DMS 273 treated with DMSO at 0.1 percent for 48 hours (cell line): ENCODE data around the gene STPG4.

Experiments used
- DNase-seq: peaks from one replicate; lab custom pipeline; 2025; lab: John Stamatoyannopoulos, UW

The STPG4 gene

GRCh38 chr2:47070920-47071824 lies 83.9 kb downstream of the STPG4 start:
- no peak for DNase-seq

DNA sequence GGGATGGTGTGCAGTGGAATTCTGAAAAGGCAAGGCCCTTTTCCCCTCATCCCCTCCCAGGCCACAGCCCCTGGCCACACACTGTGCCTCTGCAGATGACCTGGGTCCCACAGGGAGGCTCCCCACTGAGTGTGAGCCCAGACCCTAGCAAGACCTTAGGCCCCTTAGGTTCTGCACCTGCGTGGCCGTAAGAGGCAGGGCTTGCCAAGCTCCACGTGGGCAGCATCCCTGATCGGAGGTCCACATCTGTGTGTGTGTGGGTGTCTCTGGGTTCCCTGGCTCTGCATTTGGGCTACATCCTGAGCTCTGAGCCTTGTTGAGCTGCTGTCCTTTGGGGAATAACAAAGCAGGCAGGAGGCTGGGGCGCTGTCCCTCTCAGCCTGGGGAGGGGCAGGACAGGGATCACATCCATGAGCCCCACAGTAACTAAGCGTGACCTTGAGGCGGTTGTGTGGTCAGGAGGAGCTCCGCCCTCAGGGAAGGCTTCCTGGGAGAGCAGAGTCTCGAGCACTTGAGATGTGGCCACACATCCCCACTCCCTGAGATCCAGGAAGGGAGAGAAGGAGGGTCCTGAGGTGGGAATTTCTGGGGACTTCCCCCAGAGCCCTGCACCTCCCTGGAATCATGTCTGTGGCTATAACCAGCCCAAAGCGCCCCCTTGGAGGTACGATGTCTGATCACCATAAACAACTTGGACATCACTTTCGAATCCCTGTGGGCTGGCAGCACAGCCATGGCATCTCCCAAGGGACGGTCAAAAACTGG lies 84.8 kb downstream of the STPG4 start:
- no peak for DNase-seq

- DNase-seq: no peak
Measured at GRCh38 chr2:47069628-47070154, 85.4 kb downstream of the STPG4 start.

DNA sequence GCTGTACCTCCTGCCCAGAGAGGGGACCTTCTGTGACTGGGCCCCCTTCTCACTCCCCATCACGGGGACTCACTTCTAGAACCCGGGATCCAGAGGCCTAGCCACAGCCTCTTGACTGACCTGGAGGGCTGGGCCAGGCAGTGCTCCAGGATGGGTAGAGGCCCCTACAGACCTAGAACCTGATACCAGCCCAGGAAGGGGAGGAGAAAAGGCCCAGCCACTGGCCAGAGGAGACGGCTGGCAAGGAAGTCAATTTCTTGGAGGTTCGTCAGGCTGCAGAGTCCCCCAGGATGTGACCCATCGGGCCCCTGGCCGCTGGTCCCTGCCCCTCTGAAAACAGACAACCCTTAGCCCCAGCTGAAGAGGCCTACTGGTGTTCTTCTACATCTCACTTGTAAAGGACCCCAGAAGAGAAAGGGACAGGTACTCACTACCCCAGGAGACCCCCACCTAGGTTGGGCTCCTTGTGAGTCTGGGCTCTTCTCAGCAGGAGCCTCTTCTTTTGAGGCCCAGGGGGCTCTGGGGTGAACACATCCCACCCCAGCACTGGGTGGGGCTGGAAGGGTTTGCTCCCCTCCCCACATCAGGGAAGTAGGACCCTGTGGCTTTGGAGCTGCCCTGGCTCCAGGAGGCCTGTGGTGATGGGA lies 86.0 kb downstream of the STPG4 start:
- no peak for DNase-seq

GRCh38 chr2:47067788-47068407 lies 87.2 kb downstream of the STPG4 start:
- no peak for DNase-seq

DNA sequence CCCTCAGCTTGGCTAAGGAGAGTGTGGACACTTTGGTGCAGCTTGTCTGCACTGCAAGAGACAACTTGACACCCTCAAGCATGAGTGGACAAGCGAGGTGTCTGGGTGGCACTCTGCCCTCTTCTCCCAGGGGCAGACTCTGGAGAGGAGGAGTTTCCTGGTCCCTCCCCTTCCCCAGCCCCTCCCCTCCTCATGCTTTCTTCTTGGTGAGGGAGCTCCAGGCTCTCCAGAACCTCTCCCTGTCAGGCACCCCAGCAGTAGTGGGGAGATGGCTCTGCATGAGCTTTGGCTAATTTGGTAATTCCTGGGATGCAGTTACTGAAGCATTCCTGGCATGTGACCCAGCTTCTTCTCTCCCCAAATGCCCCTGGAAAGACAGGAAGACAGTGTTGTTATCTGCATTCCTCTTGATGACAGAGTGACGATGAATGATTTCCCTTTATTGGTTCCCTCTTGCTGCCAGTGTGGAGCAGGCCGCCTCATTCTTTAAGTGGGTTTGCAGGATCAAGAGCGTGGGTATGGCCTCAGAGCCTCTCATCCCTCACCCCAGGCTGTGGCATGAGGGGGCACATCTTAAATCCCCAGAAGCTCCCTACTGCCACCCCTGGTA lies 89.2 kb downstream of the STPG4 start:
- DNase-seq: no peak

GRCh38 chr2:47065343-47065742 lies 89.8 kb downstream of the STPG4 start:
- DNase-seq: no peak

DNA sequence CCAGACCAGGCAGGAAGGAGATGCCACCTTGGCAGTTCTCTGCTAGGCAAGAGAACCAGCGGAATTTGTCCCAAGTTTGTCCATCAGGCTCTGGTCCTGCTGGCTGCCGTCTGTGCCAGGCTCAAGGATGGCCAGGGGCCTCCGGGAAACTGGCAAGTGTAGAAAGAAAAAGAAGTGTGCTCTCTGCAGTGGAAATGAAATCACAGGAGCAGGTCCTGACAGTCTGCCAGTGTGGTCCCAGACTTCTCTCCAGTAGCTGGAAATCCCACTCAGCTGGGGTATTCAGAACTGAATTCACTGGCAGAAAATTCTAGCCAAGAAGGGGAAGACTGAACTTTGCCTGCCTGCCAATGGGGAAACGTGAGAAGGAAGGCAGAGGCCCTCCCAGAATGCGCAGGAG lies 91.0 kb downstream of the STPG4 start:
- DNase-seq: no peak

DNA sequence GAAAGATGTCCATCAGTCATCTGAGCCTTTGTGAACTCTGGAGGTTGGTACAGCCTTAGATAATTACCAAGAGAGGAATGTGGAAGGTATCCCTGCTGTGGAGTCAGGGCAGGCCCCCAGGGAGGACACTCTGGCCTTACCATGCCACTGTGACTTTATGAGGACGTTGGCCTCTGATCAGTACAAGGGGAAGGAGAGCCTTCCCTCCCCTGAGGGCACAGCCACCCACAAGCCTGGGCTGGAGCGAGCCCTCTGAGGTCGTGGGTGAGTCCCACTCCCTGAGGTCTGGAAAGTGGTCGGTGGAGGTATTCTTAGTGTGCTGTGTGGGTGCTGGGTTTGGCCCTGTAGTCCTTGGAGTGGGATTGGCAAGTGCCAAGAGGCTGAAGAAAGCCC lies 91.6 kb downstream of the STPG4 start:
- DNase-seq: no peak

- DNase-seq: no peak
Measured at GRCh38 chr2:47062681-47063537, 92.2 kb downstream of the STPG4 start.

DNA sequence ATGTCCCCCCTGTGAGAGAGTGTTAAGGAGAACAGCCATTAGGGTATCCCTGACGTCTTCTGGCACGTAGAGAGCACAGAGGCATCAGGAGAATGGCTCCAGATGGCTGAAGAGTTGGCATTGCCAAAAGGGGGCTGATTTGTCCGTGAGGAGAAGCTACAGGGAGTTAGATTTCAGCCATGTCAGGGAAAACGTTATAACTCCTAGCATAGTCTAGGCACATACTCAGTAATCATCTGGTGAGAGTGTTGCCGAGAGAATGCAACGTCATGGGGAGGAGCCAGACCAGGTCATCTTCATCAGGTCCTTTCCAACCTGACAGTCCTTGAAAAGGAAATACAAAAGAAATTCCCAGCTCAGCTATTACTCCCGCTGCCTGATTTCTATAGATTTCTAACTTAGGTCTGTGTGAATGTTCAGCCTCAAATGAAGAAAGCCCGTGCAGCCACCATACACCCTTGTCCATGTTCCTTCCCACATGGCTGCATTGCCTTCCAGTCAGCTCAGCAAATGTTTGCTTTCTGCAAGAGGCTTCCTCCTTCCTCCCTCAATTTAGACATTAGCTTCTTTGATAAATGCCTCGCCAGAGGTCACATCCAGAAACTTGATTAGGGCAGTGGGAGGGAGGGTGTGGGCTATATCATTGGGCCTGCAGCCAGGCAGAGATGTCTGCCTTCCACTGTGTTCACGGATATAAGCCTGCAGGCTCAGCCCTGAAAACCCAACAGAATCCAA lies 93.0 kb downstream of the STPG4 start:
- DNase-seq: peak; percentile 40

DNA sequence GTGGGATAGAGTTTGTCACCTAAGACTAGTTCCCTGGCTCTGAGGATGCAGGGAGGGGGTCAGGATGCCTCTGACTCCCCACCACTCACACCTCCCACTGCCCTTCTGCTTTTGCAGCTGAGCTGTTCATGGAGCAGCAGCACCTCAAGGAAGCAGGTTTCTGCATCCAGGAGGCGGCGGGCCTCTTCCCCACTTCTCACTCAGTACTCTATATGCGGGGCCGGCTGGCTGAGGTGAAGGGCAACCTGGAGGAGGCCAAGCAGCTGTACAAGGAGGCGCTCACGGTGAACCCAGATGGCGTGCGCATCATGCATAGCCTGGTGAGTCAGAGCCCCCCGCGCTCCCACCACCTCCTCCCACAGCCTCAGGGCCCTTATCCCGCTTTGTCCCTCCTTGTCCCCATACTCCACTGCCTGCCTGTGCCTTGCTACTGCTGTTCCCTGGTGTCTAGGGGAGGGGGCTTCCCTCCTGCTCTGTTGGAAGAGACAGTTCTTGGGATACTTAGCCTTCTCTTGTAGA lies 94.4 kb downstream of the STPG4 start:
- DNase-seq: no peak

- DNase-seq: peak; percentile 71
Measured at GRCh38 chr2:47058003-47058931, 96.8 kb downstream of the STPG4 start.

- DNase-seq: no peak
Measured at GRCh38 chr2:47057687-47058002, 97.5 kb downstream of the STPG4 start.

- DNase-seq: no peak
Measured at GRCh38 chr2:47056868-47057686, 98.0 kb downstream of the STPG4 start.

DNA sequence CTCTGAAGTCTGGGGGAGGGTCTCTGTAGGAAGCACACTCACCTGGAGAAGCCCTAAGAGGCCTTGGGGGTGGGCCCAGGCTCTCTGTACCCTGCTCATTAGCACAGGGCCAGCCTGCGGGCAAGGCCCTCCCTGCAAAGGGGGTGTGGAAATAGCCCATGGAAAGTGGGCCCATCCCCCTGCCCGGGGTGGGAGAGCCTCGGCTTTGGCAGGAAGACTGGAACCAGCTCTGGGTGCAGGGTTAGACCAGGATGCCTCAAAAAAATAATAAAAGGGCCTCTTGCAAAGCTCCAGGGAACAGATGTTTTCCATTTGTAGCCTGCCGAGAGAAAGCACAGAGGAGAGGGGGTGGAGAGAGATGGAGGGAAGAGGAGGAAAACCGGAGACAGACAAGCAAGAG lies 98.7 kb downstream of the STPG4 start:
- DNase-seq: peak; percentile 39

DNA sequence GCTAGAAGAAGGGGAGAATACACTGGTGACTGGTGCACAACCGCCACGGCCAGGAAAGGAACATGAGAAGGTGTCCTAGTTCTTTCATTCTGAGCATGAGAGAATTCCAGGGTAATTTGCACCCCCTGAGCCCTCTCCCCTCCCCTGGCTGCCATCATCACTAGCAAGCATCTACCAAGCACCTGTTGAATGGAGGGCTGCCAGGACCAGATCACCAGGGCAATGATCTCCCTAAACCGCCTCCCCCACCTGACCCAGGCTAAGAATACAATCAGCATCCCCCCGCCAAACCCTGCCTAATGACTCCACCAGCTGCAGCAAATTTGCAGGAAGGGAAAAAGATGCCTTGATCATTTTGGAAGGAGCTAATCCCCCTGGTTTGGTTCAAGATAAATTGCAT lies 100.2 kb downstream of the STPG4 start:
- DNase-seq: no peak

- DNase-seq: no peak
Measured at GRCh38 chr2:47054036-47054555, 101.0 kb downstream of the STPG4 start.
